C4-2B (cell line): ENCODE results near the gene SDHAF3.

ENCODE experiments used
- ZFX ChIP-seq: fragments of 450-650 bp; IDR thresholded peaks from 2 replicates; pipeline ENCODE4 v1.6.1; 2017
- TF ChIP-seq, protein P1 (sequence below): fragments of 450-650 bp; conservative IDR thresholded peaks from 2 replicates; pipeline ENCODE4 v1.5.1; 2017; ENCODE audit warnings: mild to moderate bottlenecking

DNA sequence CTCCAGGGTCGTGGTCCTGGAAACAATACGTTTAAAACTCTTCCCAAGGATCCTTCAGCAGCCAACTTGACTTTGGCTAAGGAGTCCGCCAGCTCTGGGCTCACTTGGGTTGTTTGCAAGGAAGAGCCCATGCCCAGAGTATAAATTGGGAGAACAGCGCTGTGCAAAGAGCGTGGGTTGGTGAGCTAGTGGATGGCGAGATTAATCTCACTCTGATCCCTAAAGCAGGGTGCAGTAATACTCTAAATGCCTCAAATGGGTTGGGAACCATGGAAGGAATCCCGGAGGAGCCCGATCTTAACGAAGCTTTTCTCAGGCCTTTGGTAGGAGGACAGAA, 495 bp upstream of the SDHAF3 start:
- TF ChIP-seq, protein P1, sequence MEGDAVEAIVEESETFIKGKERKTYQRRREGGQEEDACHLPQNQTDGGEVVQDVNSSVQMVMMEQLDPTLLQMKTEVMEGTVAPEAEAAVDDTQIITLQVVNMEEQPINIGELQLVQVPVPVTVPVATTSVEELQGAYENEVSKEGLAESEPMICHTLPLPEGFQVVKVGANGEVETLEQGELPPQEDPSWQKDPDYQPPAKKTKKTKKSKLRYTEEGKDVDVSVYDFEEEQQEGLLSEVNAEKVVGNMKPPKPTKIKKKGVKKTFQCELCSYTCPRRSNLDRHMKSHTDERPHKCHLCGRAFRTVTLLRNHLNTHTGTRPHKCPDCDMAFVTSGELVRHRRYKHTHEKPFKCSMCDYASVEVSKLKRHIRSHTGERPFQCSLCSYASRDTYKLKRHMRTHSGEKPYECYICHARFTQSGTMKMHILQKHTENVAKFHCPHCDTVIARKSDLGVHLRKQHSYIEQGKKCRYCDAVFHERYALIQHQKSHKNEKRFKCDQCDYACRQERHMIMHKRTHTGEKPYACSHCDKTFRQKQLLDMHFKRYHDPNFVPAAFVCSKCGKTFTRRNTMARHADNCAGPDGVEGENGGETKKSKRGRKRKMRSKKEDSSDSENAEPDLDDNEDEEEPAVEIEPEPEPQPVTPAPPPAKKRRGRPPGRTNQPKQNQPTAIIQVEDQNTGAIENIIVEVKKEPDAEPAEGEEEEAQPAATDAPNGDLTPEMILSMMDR = no peak
- TF ChIP-seq ZFX = no peak; the same call in 1 of the 2 replicates
